NCI-H1417 (cell line): Measurements from ENCODE around the gene DAPK2.
"Not testable (repeated sequence)": the region's sequence is repeated elsewhere in the genome, so short reads cannot be mapped to it uniquely, and the experiment has no call there.

Experiments used
- DNase-seq, 3 experiments: peaks; one replicate each; lab custom pipeline; 2025; lab: John Stamatoyannopoulos, UW

The DAPK2 gene

DNA sequence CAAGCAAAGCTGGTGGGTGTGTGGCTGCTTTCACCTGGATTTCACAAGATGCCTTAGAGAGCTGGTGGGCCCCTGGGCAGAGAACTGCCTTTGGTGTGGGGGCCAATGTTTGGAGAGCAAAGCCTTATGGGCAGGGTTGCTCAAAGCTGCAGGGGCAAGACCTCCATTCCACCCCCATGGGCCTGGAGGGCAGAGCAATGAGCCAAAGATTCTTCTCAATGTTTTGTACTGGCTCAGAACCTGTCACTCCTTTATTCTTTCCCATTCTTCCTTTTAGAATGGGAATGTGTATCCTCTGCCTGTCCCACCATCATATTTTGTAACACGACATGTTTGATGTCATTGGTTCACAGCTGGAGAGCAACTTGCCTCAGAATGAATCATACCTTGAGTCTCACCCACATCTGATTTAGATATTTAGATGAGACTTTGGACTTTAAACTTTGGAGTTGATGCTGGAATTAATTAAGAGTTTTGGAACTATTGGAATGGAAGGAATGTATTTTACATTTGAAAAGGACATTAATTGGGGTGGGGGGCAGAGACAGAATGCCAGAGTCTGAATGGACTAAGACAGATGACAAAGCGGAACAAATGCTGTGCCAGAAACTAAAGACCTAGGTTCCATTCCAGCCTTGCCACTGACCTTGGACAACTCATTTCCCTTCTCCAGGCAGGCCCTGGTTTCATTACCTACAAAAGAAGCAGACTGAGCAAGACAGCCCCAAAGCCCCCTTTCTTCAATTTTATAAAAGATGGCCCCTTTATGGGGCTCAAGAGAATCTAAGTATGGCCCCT is 72.9 kb downstream of the DAPK2 start:
- no peak for DNase-seq

- peak in 2 of 3 experiments; percentile 47 to 86 for DNase-seq
Observed at GRCh38 chr15:63972801-63973200, 73.5 kb downstream of the DAPK2 start.

DNA sequence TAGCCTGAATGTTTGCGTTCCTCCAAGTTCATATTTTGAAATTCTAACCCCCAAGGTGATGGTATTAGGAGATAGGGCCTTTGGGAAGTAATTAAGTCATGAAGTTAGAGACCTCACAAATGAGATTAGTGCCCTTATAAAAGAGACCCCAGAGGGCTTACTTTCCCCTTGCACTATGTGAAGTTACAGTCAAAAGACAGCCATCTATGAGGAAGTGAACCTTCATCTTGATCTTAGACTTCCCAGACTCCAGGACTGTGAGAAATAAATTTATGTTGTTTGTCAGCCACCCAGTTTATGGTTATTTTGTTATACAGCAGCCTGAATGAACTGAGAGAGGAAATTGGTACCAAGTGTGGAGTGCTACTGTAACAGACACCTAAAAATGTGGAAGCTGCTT is 74.4 kb downstream of the DAPK2 start:
- DNase-seq: peak in 1 of 3 experiments; percentile 36

DNA sequence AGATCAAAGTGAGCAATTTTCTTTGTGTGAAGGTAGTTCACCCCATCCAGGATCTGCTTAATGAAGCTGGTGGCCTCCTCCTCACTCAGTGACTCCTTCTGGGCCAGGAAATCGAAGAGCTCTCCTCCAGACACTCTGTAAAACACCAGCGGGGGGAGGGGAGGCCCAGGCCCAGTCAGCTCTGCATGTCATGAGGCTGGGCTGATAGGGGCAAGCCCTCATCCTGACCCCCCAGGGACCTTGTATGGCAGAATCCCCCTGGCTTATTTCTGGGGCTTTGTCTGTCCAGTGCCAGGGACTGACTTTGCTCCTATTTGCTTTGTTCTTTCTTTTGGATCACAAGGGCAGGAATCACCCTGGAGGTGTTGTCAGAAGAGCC is 74.9 kb downstream of the DAPK2 start:
- no peak for DNase-seq

- DNase-seq: no peak
Observed at GRCh38 chr15:63970621-63971426, 75.5 kb downstream of the DAPK2 start.

- DNase-seq: no peak
Observed at GRCh38 chr15:63969652-63970421, 76.4 kb downstream of the DAPK2 start.

GRCh38 chr15:63968700-63969099 is 77.6 kb downstream of the DAPK2 start:
- peak in 1 of 3 experiments; percentile 15 for DNase-seq

DNA sequence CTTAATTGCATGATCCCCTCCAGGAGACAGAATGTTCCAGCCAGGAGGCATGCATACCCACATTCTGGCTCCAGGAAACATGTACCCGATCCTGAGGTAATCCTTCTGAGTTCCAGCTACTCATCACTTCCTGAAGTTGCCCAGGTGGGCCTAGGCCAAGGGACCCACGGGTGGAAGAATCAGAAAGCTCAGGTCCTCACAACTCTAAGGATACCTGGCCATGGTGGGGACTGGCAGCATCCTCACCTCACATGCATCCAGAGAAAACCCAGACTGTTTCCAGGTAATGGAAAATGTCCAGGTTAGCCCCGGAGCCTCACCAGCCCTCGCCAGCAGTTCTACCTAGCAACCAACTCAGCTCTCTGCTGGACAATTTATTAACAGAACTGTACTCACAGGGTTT is 78.2 kb downstream of the DAPK2 start:
- DNase-seq: no peak

DNA sequence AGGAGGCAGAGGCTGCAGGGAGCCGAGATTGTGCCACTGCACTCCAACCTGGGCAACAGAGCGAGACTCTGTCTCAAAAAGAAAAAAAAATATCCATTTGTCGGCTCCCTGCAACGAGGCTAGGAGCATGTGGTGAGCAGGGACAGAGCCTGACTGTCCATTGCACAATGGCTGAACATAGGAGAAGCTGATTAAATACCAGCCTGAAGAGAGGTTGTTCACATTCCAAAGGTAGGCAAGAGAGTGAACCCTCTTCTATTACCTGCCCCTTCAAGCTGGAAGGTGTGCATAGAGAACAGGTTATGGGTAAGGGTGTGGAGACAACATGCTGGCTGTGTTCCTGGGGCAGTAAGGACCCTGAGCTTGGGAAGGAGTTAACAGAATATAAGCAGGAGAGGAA is 78.7 kb downstream of the DAPK2 start:
- DNase-seq: no peak

DNA sequence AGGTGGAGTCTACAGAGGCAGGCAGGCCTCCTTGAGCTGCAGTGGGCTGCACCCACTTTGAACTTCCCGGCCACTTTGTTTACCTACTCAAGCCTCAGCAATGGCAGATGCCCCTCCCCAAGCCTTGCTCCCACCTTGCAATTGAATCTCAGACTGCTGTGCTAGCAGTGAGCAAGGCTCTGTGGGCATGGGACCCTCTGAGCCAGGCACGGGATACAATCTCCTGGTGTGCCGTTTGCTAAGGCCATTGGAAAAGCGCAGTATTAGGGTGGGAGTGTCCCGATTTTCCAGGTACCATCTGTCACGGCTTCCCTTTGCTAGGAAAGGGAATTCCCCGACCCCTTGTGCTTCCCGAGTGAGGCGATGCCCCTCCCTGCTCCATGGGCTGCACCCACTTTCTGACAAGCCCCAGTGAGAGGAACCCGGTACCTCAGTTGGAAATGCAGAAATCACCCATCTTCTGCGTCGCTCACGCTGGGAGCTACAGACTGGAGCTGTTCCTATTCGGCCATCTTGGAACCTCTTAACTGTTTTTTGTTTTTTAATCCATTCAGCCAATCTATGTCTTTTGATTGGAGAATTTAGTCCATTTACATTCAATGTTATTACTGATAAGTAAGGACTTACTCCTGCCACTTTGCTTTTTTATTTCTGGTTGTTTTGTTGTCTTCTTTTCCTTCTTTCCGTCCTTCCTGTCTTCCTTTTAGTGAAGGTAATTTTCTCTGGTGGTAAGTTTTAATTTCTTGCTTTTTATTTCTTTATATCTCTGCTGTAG is 83.2 kb downstream of the DAPK2 start:
- DNase-seq: not testable (repeated sequence)

- DNase-seq: no peak
Observed at GRCh38 chr15:63953524-63953923, 92.8 kb downstream of the DAPK2 start.

DNA sequence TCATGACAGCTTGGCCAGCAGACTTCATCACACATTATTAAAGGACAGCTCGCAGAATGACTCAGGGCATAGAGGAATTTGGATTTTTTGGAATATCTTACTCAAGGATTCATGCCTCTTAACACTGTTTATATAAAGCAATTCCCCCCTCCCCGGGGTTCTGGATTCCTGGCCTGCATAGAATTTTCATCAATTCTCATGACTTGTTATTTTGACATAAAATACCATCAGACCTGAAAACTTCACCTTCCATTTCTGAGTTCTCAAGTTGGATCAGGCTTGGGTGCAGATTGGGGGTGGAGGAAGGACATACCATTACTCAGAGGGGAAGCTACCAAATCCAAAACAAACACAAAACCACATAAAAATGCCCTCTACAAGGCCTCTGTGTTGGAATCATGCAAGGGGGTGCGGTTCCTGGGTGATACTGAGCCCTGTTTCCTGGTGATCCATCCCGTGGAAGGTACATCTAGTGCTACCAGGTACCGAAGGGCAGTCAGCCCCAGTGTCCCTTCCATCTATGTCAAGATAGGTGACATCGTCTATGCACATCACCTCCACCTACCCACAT is 95.3 kb downstream of the DAPK2 start:
- no peak for DNase-seq

GRCh38 chr15:63948971-63949370 is 97.3 kb downstream of the DAPK2 start:
- no peak for DNase-seq

DNA sequence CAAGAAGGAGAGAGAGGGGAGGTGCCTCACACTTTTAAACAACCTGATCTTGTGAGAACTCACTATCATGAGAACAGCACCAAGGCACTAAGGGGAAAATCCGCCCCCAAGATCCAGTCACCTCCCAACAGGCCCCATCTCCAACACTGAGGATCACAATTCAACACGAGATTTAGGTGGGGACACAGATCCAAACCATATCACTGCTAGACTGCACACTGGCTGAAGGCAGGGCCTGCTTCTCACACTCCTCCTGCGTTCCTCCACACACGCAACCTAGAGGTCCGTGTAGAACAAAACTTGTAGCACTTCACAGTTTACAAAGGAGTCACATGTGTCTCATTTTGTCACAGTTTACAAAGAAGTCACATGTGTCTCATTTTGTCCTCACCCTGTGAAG is 97.8 kb downstream of the DAPK2 start:
- no peak for DNase-seq

DNA sequence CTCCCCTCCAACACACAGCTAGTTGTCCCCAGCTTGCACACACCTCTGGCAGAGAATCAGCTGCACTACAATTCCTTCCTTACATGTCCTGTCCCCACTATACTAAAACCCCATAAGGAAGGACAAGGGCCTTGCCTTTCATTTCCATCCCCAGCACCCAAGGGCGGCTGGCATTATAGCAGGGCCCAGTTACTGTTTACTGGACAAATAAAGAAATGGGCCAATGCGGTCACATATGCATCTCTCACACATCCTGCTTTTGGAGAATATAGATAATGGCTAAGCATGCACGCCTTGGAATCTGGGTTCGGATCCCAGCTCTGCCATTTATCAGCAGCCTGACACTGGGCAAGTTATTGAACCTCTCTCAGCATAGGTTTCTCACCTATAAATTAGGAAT is 99.1 kb downstream of the DAPK2 start:
- no peak for DNase-seq

GRCh38 chr15:63946524-63947065 is 99.7 kb downstream of the DAPK2 start:
- DNase-seq: no peak

DNA sequence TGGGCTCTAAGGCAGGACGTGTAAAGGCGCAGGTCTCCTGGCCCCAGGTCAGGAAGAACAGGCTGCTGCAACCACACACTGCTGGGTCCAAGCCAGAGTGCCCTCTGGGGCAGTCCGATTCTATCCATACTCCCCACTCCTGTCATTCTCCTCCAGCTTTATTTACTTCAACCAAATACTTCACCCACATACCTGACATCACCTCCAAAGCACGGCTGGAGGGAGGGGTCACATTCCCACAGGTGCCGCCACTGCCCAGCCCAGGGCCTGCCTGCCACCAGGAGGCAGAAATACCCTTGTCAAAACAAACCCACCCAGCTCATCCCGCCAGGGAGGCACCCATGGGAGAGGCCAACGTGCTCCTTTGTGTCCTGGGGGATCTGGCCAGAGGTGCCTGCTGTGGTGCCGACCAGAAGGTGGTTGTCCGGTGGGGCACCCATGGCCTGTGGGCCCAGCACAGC is 100.4 kb downstream of the DAPK2 start:
- DNase-seq: no peak

GRCh38 chr15:63945007-63945788 is 101.1 kb downstream of the DAPK2 start:
- peak; percentile 13 to 52 (median 50) for DNase-seq

DNA sequence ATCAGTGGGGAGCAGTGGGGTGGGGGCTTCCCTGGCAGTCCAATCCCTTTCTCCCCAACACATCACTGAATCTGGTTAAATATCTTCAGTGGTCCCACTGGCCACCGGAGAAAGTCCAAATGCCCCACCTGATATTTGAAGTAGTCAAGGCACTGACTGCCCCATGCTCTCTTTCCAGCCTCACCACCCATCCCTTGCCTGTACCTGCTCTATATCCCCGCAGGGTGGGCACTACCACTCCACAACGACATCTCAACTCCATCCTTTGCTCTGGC is 101.7 kb downstream of the DAPK2 start:
- DNase-seq: no peak
